Measurements from ENCODE around the gene TBC1D22A.

DNA sequence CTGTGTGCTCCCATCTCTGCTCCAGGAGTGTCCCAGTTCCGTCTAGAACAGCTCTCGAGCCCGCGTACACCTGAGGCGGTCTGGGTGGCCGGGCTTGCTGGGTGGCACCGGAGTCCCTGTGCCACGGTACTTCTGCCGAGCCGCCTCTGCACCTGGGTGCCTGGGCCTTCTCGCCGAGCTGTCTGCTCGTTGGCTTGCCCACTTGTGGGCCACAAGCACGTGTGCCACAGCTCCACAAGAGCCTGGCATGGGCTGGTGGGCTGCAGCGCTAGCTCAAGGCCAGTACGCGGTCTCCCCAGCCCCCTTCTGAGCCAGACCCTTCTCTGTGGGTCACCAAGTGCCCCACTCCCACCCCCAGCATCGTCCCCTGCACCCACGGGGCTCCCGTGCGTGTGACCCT lies 388.0 kb downstream of the TBC1D22A start:
- TF ChIP-seq CTCF (IDR thresholded peaks at IDR 0.05 in 4 of 5, conservative IDR thresholded peaks at IDR 0.05 in 1 of 5), result no peak
- TF ChIP-seq POLR2A (IDR thresholded peaks at IDR 0.05), result no peak

All from gastrocnemius medialis (tissue), 4 donors.